GM19239 (cell line): ENCODE results near the gene LRP1B.

ENCODE experiments used
- DNase-seq: peaks from one replicate; pipeline ENCODE4 v3.0.0; 2011; ENCODE audit warnings: low spot score; ENCODE audit not compliant: insufficient read length
- FAIRE-seq: peaks from 2 replicates; lab custom pipeline; 2011; peaks lifted over from hg19 to GRCh38; lab: Jason Lieb, UNC

LRP1B gene

GRCh38 chr2:140910683-140911082 is 1220.1 kb downstream of the LRP1B start:
- DNase-seq (no peak), FAIRE-seq (no peak)

- DNase-seq = no peak
- FAIRE-seq = no peak
Measured at GRCh38 chr2:140905083-140905781, 1225.6 kb downstream of the LRP1B start.

GRCh38 chr2:140895378-140895777 is 1235.4 kb downstream of the LRP1B start:
- no peak for FAIRE-seq

GRCh38 chr2:140893685-140894084 is 1237.1 kb downstream of the LRP1B start:
- DNase-seq (no peak), FAIRE-seq (no peak)

More at GRCh38 chr2:140895378-140895777, 1235.4 kb downstream of the LRP1B start:
- no peak for DNase-seq

- DNase-seq (no peak), FAIRE-seq (no peak)
Measured at GRCh38 chr2:140892911-140893637, 1237.7 kb downstream of the LRP1B start.

GRCh38 chr2:140892436-140892835 is 1238.4 kb downstream of the LRP1B start:
- no peak for FAIRE-seq
- DNase-seq = no peak

- FAIRE-seq (no peak), DNase-seq (no peak)
Measured at GRCh38 chr2:140891614-140892212, 1239.1 kb downstream of the LRP1B start.

GRCh38 chr2:140882671-140883620 is 1247.9 kb downstream of the LRP1B start:
- FAIRE-seq (no peak), DNase-seq (no peak)

GRCh38 chr2:140880573-140880972 is 1250.2 kb downstream of the LRP1B start:
- DNase-seq = no peak
- FAIRE-seq = no peak

- FAIRE-seq = no peak
- DNase-seq = no peak
Measured at GRCh38 chr2:140876015-140876414, 1254.8 kb downstream of the LRP1B start.

GRCh38 chr2:140873915-140874531 is 1256.8 kb downstream of the LRP1B start:
- FAIRE-seq (no peak), DNase-seq (no peak)

GRCh38 chr2:140869925-140870324 is 1260.9 kb downstream of the LRP1B start:
- FAIRE-seq = no peak
- no peak for DNase-seq

- DNase-seq (no peak), FAIRE-seq (no peak)
Measured at GRCh38 chr2:140869107-140869506, 1261.7 kb downstream of the LRP1B start.

- FAIRE-seq (no peak), DNase-seq (no peak)
Measured at GRCh38 chr2:140865837-140866236, 1265.0 kb downstream of the LRP1B start.

- FAIRE-seq (peak; percentile 87), DNase-seq (peak; percentile 1)
Measured at GRCh38 chr2:140863713-140864112, 1267.1 kb downstream of the LRP1B start.

GRCh38 chr2:140862181-140862580 is 1268.6 kb downstream of the LRP1B start:
- no peak for FAIRE-seq
- DNase-seq = no peak

GRCh38 chr2:140861666-140862065 is 1269.2 kb downstream of the LRP1B start:
- no peak for DNase-seq
- FAIRE-seq = no peak

GRCh38 chr2:140855471-140855870 is 1275.3 kb downstream of the LRP1B start:
- DNase-seq (no peak), FAIRE-seq (no peak)

GRCh38 chr2:140851258-140851981 is 1279.4 kb downstream of the LRP1B start:
- FAIRE-seq (no peak), DNase-seq (no peak)
